ENCODE data around the gene GPAT2.
"Not testable (repeated sequence)": the region's sequence is repeated elsewhere in the genome, so short reads cannot be mapped to it uniquely, and the experiment has no call there.

- TF ChIP-seq CTCF (conservative IDR thresholded peaks at IDR 0.05; ENCODE audit: low read length); EZH2phosphoT487 (IDR thresholded peaks at IDR 0.05; ENCODE audit: borderline replicate concordance): not testable (repeated sequence)
These were observed 42.6 kb downstream of the GPAT2 start for GRCh38 chr2:95992102-95992501.
